ENCODE measurements around the gene SUN5.

GRCh38 chr20:32999603-33000250 is 4.5 kb downstream of the SUN5 start:
- TF ChIP-seq POLR2A (IDR thresholded peaks at IDR 0.05) = no peak
- TF ChIP-seq, protein P1, sequence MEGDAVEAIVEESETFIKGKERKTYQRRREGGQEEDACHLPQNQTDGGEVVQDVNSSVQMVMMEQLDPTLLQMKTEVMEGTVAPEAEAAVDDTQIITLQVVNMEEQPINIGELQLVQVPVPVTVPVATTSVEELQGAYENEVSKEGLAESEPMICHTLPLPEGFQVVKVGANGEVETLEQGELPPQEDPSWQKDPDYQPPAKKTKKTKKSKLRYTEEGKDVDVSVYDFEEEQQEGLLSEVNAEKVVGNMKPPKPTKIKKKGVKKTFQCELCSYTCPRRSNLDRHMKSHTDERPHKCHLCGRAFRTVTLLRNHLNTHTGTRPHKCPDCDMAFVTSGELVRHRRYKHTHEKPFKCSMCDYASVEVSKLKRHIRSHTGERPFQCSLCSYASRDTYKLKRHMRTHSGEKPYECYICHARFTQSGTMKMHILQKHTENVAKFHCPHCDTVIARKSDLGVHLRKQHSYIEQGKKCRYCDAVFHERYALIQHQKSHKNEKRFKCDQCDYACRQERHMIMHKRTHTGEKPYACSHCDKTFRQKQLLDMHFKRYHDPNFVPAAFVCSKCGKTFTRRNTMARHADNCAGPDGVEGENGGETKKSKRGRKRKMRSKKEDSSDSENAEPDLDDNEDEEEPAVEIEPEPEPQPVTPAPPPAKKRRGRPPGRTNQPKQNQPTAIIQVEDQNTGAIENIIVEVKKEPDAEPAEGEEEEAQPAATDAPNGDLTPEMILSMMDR (IDR thresholded peaks at IDR 0.05) = no peak

All from sigmoid colon (tissue), 3 donors.